GM18526 (cell line): Measurements from ENCODE around the gene C13orf46.

Experiments
- POLR2A ChIP-seq: IDR thresholded peaks from 3 replicates; pipeline ENCODE4 v1.6.1; 2011; ENCODE audit not compliant: insufficient read length; ENCODE audit errors: extremely low read depth

Gene C13orf46

GRCh38 chr13:113914333-113915011 is 59.4 kb downstream of the C13orf46 start:
- TF ChIP-seq POLR2A: no peak

- TF ChIP-seq POLR2A: no peak
Observed at GRCh38 chr13:113912596-113912995, 61.3 kb downstream of the C13orf46 start.

- no peak for TF ChIP-seq POLR2A
Observed at GRCh38 chr13:113907635-113908617, 66.0 kb downstream of the C13orf46 start.

- TF ChIP-seq POLR2A: no peak
Observed at GRCh38 chr13:113906571-113906970, 67.3 kb downstream of the C13orf46 start.

GRCh38 chr13:113905942-113906341 is 67.9 kb downstream of the C13orf46 start:
- no peak for TF ChIP-seq POLR2A

- no peak for TF ChIP-seq POLR2A
Observed at GRCh38 chr13:113905018-113905417, 68.9 kb downstream of the C13orf46 start.

- no peak for TF ChIP-seq POLR2A
Observed at GRCh38 chr13:113904411-113904810, 69.5 kb downstream of the C13orf46 start.

GRCh38 chr13:113903912-113904311 is 70.0 kb downstream of the C13orf46 start:
- TF ChIP-seq POLR2A: no peak
